Measurements from ENCODE around the gene TLE1. TPM values are rescaled to one million over a fixed set of nuclear protein-coding genes. Genes with fewer than 3 reads are reported as not detected.

The TLE1 gene
- 20.8 and 30.8 TPM in 2 replicates for total RNA-seq

DNA sequence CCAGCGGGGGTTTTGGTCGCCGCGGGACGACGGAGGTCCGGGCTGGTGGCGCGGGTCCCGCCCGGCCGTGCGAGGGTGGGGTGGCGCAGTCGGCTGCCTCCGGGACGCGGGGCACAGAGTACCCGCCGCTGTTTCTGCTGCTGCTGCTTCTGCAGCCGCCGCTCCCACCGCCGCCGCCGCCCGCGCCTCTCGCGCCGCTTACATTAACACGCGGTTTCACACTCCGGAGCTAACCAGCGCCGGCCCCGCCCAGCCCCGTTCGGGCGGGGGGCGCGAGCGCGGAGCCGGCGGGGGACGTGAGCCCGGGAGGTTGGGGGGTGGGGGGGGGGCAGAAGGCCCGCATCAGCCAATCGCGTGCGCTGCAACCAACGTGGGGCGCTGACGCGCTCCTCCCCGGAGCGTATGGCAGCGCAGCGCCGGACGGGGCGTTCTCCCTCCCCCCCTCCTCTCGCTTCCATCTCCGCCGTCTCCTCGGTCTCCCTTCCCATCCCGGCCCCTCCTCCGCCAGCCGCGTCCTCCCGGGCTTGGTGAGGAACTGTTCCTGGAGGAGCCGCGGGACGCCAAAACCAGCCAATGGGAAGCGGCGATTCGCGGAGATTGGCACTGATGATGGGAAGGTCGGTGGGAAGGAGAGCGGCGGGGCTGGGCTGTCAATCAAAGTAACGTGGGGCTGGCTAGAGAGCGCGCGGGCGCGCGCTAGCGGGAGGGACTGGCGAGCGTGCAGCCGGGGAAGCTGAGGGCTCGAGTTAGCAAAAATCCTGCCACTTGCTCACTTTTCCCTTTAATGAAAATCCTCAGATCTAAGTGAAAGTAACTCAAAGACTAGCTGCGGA is at the start of gene TLE1:
Gene TLE1, minus strand, starts transcription at position 205 of the 833 bp plus-strand sequence. CDS start 1,307 bp downstream, outside the sequence.

Other genes with a start within 250 kb of the TLE1 start
- gene SPATA31D4, start 238.9 kb upstream of the TLE1 start, total RNA-seq = not detected in 2 replicates